Measurements from ENCODE around the gene NKX6-2. TPM values are rescaled to one million over a fixed set of nuclear protein-coding genes. Genes with fewer than 3 reads are reported as not detected.

NKX6-2 gene
- total RNA-seq, 1 donor from 2014 or later, result not detected

DNA sequence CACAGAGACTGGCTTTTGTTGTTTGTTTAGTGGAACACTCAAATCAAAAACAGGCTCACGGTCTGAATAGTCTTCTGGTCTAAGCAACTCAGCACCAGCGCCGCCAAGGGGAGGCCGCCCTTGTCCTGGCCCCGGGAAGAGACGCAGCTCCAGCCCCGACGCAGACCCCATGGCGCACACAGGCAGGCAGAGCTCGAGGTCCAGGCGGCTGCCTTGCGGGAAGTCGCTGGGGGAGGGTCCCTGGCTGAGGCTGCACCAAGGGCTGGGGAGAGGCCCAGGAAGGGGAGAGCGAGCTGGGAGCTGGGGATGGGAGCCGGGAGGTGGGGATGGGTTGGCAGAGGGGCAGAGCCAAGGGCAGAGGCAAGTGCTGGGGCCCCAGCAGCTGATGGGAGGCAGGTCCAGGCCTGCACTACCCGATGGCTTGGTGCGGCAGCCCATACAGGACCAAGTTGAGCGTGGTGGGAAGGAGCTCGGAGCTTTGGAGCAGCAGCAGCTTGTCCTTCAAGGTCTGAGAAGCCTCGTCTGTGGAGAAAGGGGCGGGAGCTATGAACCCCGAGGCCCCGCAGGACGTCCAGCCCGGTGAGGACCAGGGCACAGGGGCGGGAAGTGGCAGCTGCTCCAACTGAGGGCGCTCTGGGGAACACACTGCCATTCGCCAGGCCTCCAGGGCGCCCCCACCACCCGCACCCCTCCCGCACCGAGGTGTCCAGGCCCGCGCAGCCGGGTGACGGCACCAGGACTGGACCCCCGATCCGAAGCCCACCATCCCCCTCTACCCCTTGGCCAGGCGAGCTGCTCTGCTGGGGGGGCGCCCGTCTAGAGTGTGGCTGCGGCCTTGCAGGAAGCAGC, 22.7 kb upstream of the NKX6-2 start:
- no peaks in the 10 kb centered on the region for H3K36me3 Mint-ChIP-seq
- H3K4me1 Mint-ChIP-seq, result peaks cover 10% of the 10 kb centered on the region
- TF ChIP-seq, protein P1, sequence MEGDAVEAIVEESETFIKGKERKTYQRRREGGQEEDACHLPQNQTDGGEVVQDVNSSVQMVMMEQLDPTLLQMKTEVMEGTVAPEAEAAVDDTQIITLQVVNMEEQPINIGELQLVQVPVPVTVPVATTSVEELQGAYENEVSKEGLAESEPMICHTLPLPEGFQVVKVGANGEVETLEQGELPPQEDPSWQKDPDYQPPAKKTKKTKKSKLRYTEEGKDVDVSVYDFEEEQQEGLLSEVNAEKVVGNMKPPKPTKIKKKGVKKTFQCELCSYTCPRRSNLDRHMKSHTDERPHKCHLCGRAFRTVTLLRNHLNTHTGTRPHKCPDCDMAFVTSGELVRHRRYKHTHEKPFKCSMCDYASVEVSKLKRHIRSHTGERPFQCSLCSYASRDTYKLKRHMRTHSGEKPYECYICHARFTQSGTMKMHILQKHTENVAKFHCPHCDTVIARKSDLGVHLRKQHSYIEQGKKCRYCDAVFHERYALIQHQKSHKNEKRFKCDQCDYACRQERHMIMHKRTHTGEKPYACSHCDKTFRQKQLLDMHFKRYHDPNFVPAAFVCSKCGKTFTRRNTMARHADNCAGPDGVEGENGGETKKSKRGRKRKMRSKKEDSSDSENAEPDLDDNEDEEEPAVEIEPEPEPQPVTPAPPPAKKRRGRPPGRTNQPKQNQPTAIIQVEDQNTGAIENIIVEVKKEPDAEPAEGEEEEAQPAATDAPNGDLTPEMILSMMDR (IDR thresholded peaks at IDR 0.05; ENCODE audit: unreplicated experiment), result no peak
- DNase-seq (ENCODE audit: low spot score in 2 of 2, unreplicated experiment in 2 of 2), result no peak
- no peak overlapping the region for H3K4me3 Mint-ChIP-seq
- H3K27me3 Mint-ChIP-seq (ENCODE audit: low read depth), result peaks cover 7% of the 10 kb centered on the region
- no peak overlapping the region for H3K27ac Mint-ChIP-seq
- no peaks in the 10 kb centered on the region for H3K9me3 Mint-ChIP-seq

DNA sequence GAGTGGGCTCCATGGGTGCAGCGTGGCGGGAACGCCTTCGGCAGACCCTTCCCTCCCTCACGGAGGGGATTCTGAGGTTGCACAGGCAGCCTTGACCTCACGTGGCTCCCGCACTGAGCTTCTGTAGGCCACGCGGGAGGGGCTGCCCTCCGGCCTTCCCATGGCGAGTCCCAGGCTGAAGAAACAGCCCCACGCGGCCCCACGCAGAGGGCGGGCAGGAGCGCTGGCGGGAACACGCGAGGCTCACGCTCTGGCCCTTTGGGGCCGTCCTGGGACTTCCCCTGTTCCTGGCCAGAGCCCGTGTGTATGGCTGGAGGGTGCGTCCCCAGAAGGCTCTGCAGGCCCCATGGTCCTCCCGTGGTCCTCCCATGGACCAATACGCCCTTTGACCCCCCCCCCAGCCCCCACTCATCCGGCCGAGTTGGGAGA, 21.7 kb upstream of the NKX6-2 start:
- TF ChIP-seq, protein P1 (IDR thresholded peaks at IDR 0.05; ENCODE audit: unreplicated experiment), result no peak
- H3K36me3 Mint-ChIP-seq, result no peaks in the 10 kb centered on the region
- no peak for DNase-seq (ENCODE audit: low spot score in 2 of 2, unreplicated experiment in 2 of 2)
- H3K27me3 Mint-ChIP-seq (ENCODE audit: low read depth), result peaks cover 10% of the 10 kb centered on the region
- no peaks in the 10 kb centered on the region for H3K9me3 Mint-ChIP-seq
- H3K27ac Mint-ChIP-seq, result no peak overlapping the region
- peaks cover 10% of the 10 kb centered on the region for H3K4me1 Mint-ChIP-seq
- no peak overlapping the region for H3K4me3 Mint-ChIP-seq

DNA sequence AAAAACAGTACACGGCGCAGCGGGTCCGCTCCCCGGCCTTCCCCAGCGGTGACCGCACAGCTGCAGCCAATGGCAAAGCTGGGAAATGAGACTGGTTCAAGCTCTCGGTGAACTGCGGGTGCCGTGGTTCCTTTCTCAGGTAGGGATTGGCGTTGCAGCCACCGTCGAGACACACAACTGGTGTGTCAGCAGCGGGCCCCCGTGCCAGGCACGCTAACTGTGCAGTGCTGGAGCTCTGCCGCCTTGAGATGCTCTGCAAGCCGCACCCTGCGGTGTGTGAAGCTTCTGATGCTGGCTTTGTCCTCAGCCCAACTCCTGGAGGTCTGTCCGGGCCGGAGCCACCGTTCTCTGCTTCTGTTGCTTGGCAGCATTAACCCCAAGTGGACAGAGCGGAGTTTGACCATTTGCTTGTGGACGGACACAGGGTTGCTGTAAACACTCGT, 20.6 kb upstream of the NKX6-2 start:
- H3K36me3 Mint-ChIP-seq, result no peaks in the 10 kb centered on the region
- TF ChIP-seq, protein P1 (IDR thresholded peaks at IDR 0.05; ENCODE audit: unreplicated experiment), result no peak

DNA sequence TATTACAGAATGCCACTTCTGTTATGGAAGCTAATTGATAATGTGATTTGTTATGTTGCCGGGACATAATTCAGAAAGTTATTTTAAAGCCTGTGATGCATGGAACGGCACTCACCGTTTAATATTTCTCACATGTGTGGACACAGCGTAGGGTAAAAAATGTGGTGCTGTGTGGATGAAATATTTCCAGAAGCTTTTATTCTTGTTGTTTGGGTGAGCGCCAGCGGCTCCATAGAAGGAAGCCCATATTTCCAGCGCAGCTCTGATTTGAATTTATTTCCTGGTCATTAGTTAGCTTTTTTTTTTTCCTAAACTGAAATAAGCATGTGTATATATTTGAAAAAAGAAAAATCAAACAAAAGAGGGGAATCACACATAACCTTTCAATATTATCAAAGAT, 20.2 kb upstream of the NKX6-2 start:
- no peaks in the 10 kb centered on the region for H3K9me3 Mint-ChIP-seq
- peaks cover 10% of the 10 kb centered on the region for H3K27me3 Mint-ChIP-seq (ENCODE audit: low read depth)
- H3K4me1 Mint-ChIP-seq, result peaks cover 10% of the 10 kb centered on the region
- no peak overlapping the region for H3K27ac Mint-ChIP-seq
- H3K4me3 Mint-ChIP-seq, result no peak overlapping the region
- TF ChIP-seq, protein P1 (IDR thresholded peaks at IDR 0.05; ENCODE audit: unreplicated experiment), result no peak
- H3K36me3 Mint-ChIP-seq, result no peaks in the 10 kb centered on the region
- no peak for DNase-seq (ENCODE audit: low spot score in 2 of 2, unreplicated experiment in 2 of 2)

More for the DNA sequence above, 20.6 kb upstream of the NKX6-2 start:
- Mint-ChIP-seq H3K9me3 (no peaks in the 10 kb centered on the region), H3K27me3 (ENCODE audit: low read depth) (peaks cover 10% of the 10 kb centered on the region), H3K27ac (no peak overlapping the region), H3K4me3 (no peak overlapping the region), H3K4me1 (peaks cover 10% of the 10 kb centered on the region)
- no peak for DNase-seq (ENCODE audit: low spot score in 2 of 2, unreplicated experiment in 2 of 2)

DNA sequence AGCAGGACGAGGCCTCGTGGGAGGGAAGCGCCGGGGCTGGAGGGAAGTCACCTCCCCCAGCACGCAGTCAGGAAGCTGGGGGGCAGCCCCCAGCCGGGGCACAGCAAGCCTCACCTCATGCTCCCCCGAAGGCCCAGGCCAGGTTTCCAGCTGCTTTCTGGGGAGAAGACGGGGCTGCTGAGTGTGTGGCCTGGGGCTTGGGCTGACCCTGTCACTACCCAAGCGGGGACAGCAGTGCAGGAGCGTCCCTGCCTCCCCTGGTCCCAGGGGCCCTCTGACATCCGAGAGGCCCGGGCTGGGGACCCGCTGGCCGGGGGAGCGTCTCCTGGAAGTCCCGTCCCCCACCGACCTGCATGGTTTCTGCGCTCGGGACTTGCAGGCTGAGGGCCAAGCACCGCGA, 19.7 kb upstream of the NKX6-2 start:
- H3K36me3 Mint-ChIP-seq, result no peaks in the 10 kb centered on the region
- H3K4me3 Mint-ChIP-seq, result no peak overlapping the region
- peak in 1 of 2 experiments; percentile 20 for DNase-seq (ENCODE audit: low spot score in 2 of 2, unreplicated experiment in 2 of 2)
- H3K9me3 Mint-ChIP-seq, result no peaks in the 10 kb centered on the region
- no peak overlapping the region for H3K27ac Mint-ChIP-seq
- H3K27me3 Mint-ChIP-seq (ENCODE audit: low read depth), result peaks cover 10% of the 10 kb centered on the region
- H3K4me1 Mint-ChIP-seq, result peaks cover 10% of the 10 kb centered on the region
- TF ChIP-seq, protein P1 (IDR thresholded peaks at IDR 0.05; ENCODE audit: unreplicated experiment), result no peak
